Naive thymus-derived CD4-positive, alpha-beta T cell (primary cell): ENCODE results near the gene ONECUT1. TPM values are rescaled to one million over a fixed set of nuclear protein-coding genes. Genes with fewer than 3 reads are reported as not detected.

Experiments used
- ATAC-seq: fragments of 150-1000 bp; cut with Tn5 transposase; 2 replicates; pipeline ENCODE4 v1.10.0; 2021; ENCODE audit warnings: mild to moderate bottlenecking, moderate library complexity
- CTCF ChIA-PET: fragments of 350-600 bp; sonication (Branson Sonifier 250); formaldehyde crosslinking; loops from one replicate; lab custom pipeline; 2021; ENCODE audit warnings: antibody characterized with exemption; lab: Charles Lee
- POLR2A ChIA-PET: fragments of 350-600 bp; sonication (Branson Sonifier 250); formaldehyde crosslinking; loops from one replicate; lab custom pipeline; 2021; ENCODE audit warnings: antibody characterized with exemption, inconsistent platforms; lab: Charles Lee
- DNase-seq, 9 donors: peaks; one replicate each; pipeline versions ENCODE4 v3.0.0 to v3.0.0-alpha.2; 2020 to 2022; ENCODE audit warnings: mixed read lengths in 1 of 9
- H3K27ac ChIP-seq: one replicate; pipeline ENCODE4 v1.7.0; 2013; ENCODE audit warnings: mild to moderate bottlenecking, low read depth, low read length, moderate library complexity
- H3K27me3 ChIP-seq, 2 donors: one replicate each; pipeline ENCODE4 v1.7.0; 2013; ENCODE audit warnings: low read length in 2 of 2, mild to moderate bottlenecking in 2 of 2, moderate library complexity in 2 of 2; ENCODE audit not compliant: control insufficient read depth in 2 of 2, insufficient read depth in 2 of 2
- H3K36me3 ChIP-seq, 3 experiments: 1 replicate in 2 of 3; 2 replicates in 1 of 3; pipeline ENCODE4 v1.7.0; 2013; ENCODE audit warnings: low read length in 3 of 3, mild to moderate bottlenecking in 3 of 3, moderate library complexity in 1 of 3; ENCODE audit not compliant: insufficient read depth in 3 of 3, control insufficient read depth in 2 of 3
- H3K4me1 ChIP-seq, 2 donors: one replicate each; pipeline ENCODE4 v1.7.0; 2013; ENCODE audit warnings: low read length in 2 of 2, mild to moderate bottlenecking in 2 of 2, moderate library complexity in 1 of 2; ENCODE audit not compliant: control insufficient read depth in 2 of 2, insufficient read depth in 2 of 2
- H3K4me3 ChIP-seq: 2 replicates; pipeline ENCODE4 v1.7.0; 2013; ENCODE audit warnings: mild to moderate bottlenecking, low read length
- H3K9me3 ChIP-seq, 3 experiments: 1 replicate in 2 of 3; 2 replicates in 1 of 3; pipeline ENCODE4 v1.7.0; 2013; ENCODE audit warnings: low read length in 3 of 3; ENCODE audit not compliant: control insufficient read depth in 2 of 3
- H3K27ac Mint-ChIP-seq, 9 donors: one replicate each; pipeline ENCODE4 v1.8.0; 2020 to 2022; ENCODE audit warnings: mixed read lengths in 9 of 9, mild to moderate bottlenecking in 8 of 9, moderate library complexity in 5 of 9, inconsistent platforms in 2 of 9
- H3K27me3 Mint-ChIP-seq, 5 donors: one replicate each; pipeline ENCODE4 v1.8.0; 2021 to 2022; ENCODE audit warnings: mixed read lengths in 5 of 5, mild to moderate bottlenecking in 1 of 5
- H3K36me3 Mint-ChIP-seq, 5 donors: one replicate each; pipeline ENCODE4 v1.8.0; 2020 to 2022; ENCODE audit warnings: mixed read lengths in 5 of 5, mild to moderate bottlenecking in 3 of 5, inconsistent platforms in 1 of 5
- H3K4me1 Mint-ChIP-seq, 7 donors: one replicate each; pipeline ENCODE4 v1.8.0; 2020 to 2022; ENCODE audit warnings: mixed read lengths in 7 of 7, mild to moderate bottlenecking in 3 of 7, inconsistent platforms in 1 of 7
- H3K4me3 Mint-ChIP-seq, 10 donors: one replicate each; pipeline ENCODE4 v1.8.0; 2020 to 2022; ENCODE audit warnings: mild to moderate bottlenecking in 10 of 10, mixed read lengths in 10 of 10, moderate library complexity in 6 of 10, inconsistent platforms in 2 of 10
- H3K9me3 Mint-ChIP-seq, 11 donors: one replicate each; pipeline ENCODE4 v1.8.0; 2020 to 2022; ENCODE audit warnings: mixed read lengths in 11 of 11, mild to moderate bottlenecking in 4 of 11, inconsistent platforms in 1 of 11, moderate library complexity in 1 of 11
- intact Hi-C, 2 donors: fragments of 100-400 bp; cut with micrococcal nuclease; formaldehyde crosslinking; loops; one replicate each; pipeline ENCODE4 v1.15.1; 2023
- polyA plus RNA-seq, 2 donors: library from polyadenylated mRNA; unstranded; fragments of 300-500 nt; fragmentation: Illumina TruSeq; gene quantifications; one replicate each; pipeline ENCODE4 v1.2.3, GENCODE V29; 2021
- total RNA-seq, 6 experiments: library from RNA in 5 of 6; stranded (reverse) in 5 of 6; gene quantifications; 1 replicate in 5 of 6; 2 replicates in 1 of 6; pipeline ENCODE4 v1.2.3 and lab custom pipeline; 2021 to 2026

ONECUT1 gene
- total and polyA plus RNA-seq, 7 experiments from 2014 or later: not detected

- Mint-ChIP-seq H3K9me3 (no peaks in the 10 kb centered on the region), H3K4me1 (peaks cover 0 to 9% (median 8%) of the 10 kb centered on the region in 7 donors), H3K4me3 (no peak overlapping the region), H3K36me3 (no peaks in the 10 kb centered on the region), H3K27ac (no peak overlapping the region), H3K27me3 (peaks cover 59 to 85% (median 76%) of the 10 kb centered on the region in 5 donors)
- CTCF ChIA-PET: no interaction called here
- DNase-seq: no peak
- intact Hi-C loops: no loop called here
- Histone ChIP-seq H3K27me3 (peaks cover 10 to 15% of the 10 kb centered on the region in 2 donors), H3K4me1 (peaks cover 6 to 15% of the 10 kb centered on the region in 2 donors), H3K4me3 (no peak overlapping the region), H3K9me3 (no peaks in the 10 kb centered on the region), H3K36me3 (no peaks in the 10 kb centered on the region), H3K27ac (no peak overlapping the region)
- POLR2A ChIA-PET: no interaction called here
- ATAC-seq: no peak
Observed at GRCh38 chr15:52808996-52809395, 18.9 kb upstream of the ONECUT1 start.

DNA sequence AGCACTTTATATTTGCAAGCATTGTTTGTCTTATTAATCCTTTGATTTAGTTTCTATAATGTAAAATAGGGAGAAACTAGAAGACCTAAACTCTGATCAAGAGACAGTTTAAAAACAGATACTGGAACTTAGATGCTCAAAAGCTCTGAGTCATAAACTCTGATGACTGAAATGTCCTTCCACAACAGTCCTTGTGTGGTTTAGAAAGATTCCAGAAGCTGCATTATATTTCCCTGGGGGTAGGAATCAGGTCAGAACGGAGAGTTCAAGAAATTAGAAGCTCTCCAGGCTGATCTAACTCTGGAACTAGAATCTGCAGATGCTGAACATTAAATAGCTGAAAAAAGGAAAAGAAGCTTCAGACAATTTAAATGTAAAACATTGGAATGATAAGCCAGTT is 18.3 kb upstream of the ONECUT1 start:
- no peak overlapping the region for H3K27ac Mint-ChIP-seq
- Histone ChIP-seq H3K4me3 (no peak overlapping the region), H3K36me3 (no peaks in the 10 kb centered on the region), H3K9me3 (no peaks in the 10 kb centered on the region), H3K27me3 (peaks cover 13 to 17% of the 10 kb centered on the region in 2 donors), H3K27ac (no peak overlapping the region), H3K4me1 (peaks cover 6 to 21% of the 10 kb centered on the region in 2 donors)
- DNase-seq: no peak
- H3K9me3 Mint-ChIP-seq: peaks cover 0 to under 1% (median 0%) of the 10 kb centered on the region in 11 donors
- H3K27me3 Mint-ChIP-seq: peaks cover 62 to 82% (median 73%) of the 10 kb centered on the region in 5 donors
- intact Hi-C loops: no loop called here
- ATAC-seq: no peak
- CTCF ChIA-PET: no interaction called here
- POLR2A ChIA-PET: no interaction called here
- peaks cover 0 to 14% (median 11%) of the 10 kb centered on the region in 7 donors for H3K4me1 Mint-ChIP-seq
- H3K4me3 Mint-ChIP-seq: no peak overlapping the region
- no peaks in the 10 kb centered on the region for H3K36me3 Mint-ChIP-seq

DNA sequence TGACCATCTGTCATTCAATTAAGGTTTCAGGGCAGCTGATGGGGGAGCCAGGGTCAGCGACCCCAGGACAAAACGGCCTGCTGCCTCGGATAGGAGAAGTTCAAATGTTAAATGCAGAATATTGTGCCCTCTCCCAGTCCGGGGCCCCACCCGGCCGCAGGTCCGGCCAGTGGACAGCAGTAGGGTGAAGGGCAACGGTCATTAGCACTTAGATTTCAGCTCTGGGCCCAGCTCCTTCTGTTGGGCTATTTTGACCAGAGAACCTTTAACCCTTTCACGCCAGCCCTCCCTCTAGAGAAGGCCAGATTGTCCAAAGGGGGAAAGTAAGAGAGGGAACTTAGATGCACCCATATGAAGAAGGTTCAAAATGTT is 16.1 kb upstream of the ONECUT1 start:
- Histone ChIP-seq H3K36me3 (no peaks in the 10 kb centered on the region), H3K27me3 (peaks cover 23 to 26% of the 10 kb centered on the region in 2 donors), H3K27ac (no peak overlapping the region), H3K9me3 (no peaks in the 10 kb centered on the region), H3K4me3 (no peak overlapping the region), H3K4me1 (peaks cover 6 to 21% of the 10 kb centered on the region in 2 donors)
- intact Hi-C loops: no loop called here
- ATAC-seq (no peak), DNase-seq (no peak)
- Mint-ChIP-seq H3K27me3 (peaks cover 78 to 86% (median 82%) of the 10 kb centered on the region in 5 donors), H3K36me3 (no peaks in the 10 kb centered on the region), H3K4me3 (peak overlapping the region in 5 of 10 donors; percentile 18 to 77 (median 25)), H3K4me1 (peaks cover 0 to 19% (median 14%) of the 10 kb centered on the region in 7 donors), H3K9me3 (peaks cover 0 to 10% (median 0%) of the 10 kb centered on the region in 11 donors), H3K27ac (no peak overlapping the region)
- ChIA-PET CTCF (no interaction called here), POLR2A (no interaction called here)

DNA sequence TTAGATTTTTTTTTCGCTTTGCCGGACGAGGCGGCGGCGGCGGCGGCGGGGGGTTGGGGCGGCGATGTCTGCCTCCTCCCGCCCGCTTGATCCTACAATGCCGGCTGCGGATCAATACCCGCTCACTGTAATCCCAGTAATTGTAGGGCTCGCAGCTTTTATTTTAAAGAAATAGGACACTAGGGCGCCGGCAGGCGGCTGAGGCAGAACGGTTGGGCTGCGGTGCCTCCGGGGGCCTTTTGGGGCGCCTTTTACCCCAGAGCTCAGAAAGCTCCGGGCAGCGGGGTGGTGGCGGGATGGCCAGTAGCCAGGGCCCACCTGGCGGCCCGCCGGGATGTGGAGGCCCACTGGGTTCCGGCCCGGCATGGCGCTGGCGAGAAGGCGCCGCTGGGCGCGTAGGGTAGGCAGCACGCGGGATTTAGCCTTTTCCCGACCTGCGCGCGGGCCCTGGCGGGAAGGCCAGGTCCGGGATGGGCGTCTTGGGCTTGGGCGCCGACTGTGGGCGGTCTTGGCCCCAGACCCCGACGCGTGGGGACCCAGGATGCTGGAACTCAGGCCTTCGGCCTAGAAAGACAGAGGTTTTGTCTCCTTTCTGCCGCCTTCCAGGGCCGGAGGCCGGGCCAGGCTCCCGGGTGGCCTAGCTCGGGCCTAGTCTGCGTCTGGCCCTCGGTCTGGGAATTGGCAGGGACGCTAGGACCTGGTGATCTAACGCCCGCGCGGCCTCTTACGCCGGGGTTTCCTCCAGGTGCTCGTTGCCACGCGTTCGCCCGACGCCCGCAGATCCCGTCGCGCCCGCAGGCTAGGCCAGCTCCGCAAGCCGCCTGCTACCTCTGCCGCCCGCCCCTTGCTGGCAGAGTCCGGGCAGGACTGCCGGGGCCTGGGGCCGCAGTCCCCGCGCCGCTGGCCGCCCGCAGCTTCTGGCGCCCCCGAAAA is 15.5 kb upstream of the ONECUT1 start:
- Mint-ChIP-seq H3K27me3 (peaks cover 79 to 86% (median 82%) of the 10 kb centered on the region in 5 donors), H3K4me1 (peaks cover 0 to 22% (median 18%) of the 10 kb centered on the region in 7 donors), H3K36me3 (peaks cover 0 to 2% (median 0%) of the 10 kb centered on the region in 5 donors), H3K4me3 (peak overlapping the region in 9 of 10 donors; percentile 52 to 81 (median 68)), H3K9me3 (peaks cover 0 to 14% (median 0%) of the 10 kb centered on the region in 11 donors), H3K27ac (no peak overlapping the region)
- ChIA-PET CTCF (no interaction called here), POLR2A (no interaction called here)
- no peak overlapping the region for H3K4me3 ChIP-seq
- no peaks in the 10 kb centered on the region for H3K36me3 ChIP-seq
- H3K27me3 ChIP-seq: peaks cover 23 to 26% of the 10 kb centered on the region in 2 donors
- no peak overlapping the region for H3K27ac ChIP-seq
- ATAC-seq (peak; percentile 61), DNase-seq (no peak)
- intact Hi-C loops: no loop called here
- H3K4me1 ChIP-seq: peaks cover 6 to 21% of the 10 kb centered on the region in 2 donors
- no peaks in the 10 kb centered on the region for H3K9me3 ChIP-seq

- no peak for DNase-seq
- ChIA-PET POLR2A (interaction anchor here (1.1 kb wide), 1 partner anchor 41 kb away, joined by 4 read pairs; no protein-coding TSS in a partner anchor), CTCF (interaction anchor here (1.0 kb wide), 1 partner anchor 12 kb away, joined by 5 read pairs; no protein-coding TSS in a partner anchor)
- Histone ChIP-seq H3K9me3 (no peaks in the 10 kb centered on the region), H3K27me3 (peaks cover 26% of the 10 kb centered on the region in 2 donors), H3K4me1 (peaks cover 6 to 21% of the 10 kb centered on the region in 2 donors), H3K27ac (no peak overlapping the region), H3K4me3 (peak overlapping the region; percentile 43), H3K36me3 (no peaks in the 10 kb centered on the region)
- H3K4me3 Mint-ChIP-seq: peak overlapping the region; percentile 68 to 85 (median 76)
- H3K9me3 Mint-ChIP-seq: peaks cover 0 to 16% (median 0%) of the 10 kb centered on the region in 11 donors
- peaks cover 81 to 90% (median 84%) of the 10 kb centered on the region in 5 donors for H3K27me3 Mint-ChIP-seq
- peak overlapping the region in 2 of 9 donors; percentile 62 for H3K27ac Mint-ChIP-seq
- ATAC-seq: no peak
- peaks cover 0 to 2% (median 0%) of the 10 kb centered on the region in 5 donors for H3K36me3 Mint-ChIP-seq
- peaks cover 0 to 30% (median 22%) of the 10 kb centered on the region in 7 donors for H3K4me1 Mint-ChIP-seq
- intact Hi-C loops: no loop called here
Observed at GRCh38 chr15:52804526-52805081, 14.5 kb upstream of the ONECUT1 start.

- peaks cover 0 to 35% (median 22%) of the 10 kb centered on the region in 7 donors for H3K4me1 Mint-ChIP-seq
- DNase-seq: no peak
Observed at GRCh38 chr15:52803467-52804306, 13.6 kb upstream of the ONECUT1 start.

More at GRCh38 chr15:52803467-52804306, 13.6 kb upstream of the ONECUT1 start:
- peaks cover 6 to 22% of the 10 kb centered on the region in 2 donors for H3K4me1 ChIP-seq
- H3K27me3 ChIP-seq: peaks cover 23 to 26% of the 10 kb centered on the region in 2 donors
- intact Hi-C loops: no loop called here
- Mint-ChIP-seq H3K27ac (no peak overlapping the region), H3K4me3 (peak overlapping the region; percentile 68 to 85 (median 74)), H3K27me3 (peaks cover 79 to 91% (median 82%) of the 10 kb centered on the region in 5 donors), H3K36me3 (peaks cover 0 to 2% (median 0%) of the 10 kb centered on the region in 5 donors), H3K9me3 (peaks cover 0 to 16% (median 0%) of the 10 kb centered on the region in 11 donors)
- H3K9me3 ChIP-seq: no peaks in the 10 kb centered on the region
- ChIA-PET CTCF (interaction anchor here (1.0 kb wide), 1 partner anchor 13 kb away, joined by 5 read pairs; no protein-coding TSS in a partner anchor), POLR2A (interaction anchor here (1.1 kb wide), 1 partner anchor 42 kb away, joined by 4 read pairs; no protein-coding TSS in a partner anchor)
- no peak overlapping the region for H3K4me3 ChIP-seq
- H3K36me3 ChIP-seq: no peaks in the 10 kb centered on the region
- no peak overlapping the region for H3K27ac ChIP-seq
- no peak for ATAC-seq
